T-helper 22 cell (primary cell): ENCODE results near the gene ZACN.

Source experiments
- DNase-seq: peaks from one replicate; pipeline ENCODE4 v3.0.0-alpha.2; 2020; ENCODE audit warnings: low read depth

Gene ZACN

DNA sequence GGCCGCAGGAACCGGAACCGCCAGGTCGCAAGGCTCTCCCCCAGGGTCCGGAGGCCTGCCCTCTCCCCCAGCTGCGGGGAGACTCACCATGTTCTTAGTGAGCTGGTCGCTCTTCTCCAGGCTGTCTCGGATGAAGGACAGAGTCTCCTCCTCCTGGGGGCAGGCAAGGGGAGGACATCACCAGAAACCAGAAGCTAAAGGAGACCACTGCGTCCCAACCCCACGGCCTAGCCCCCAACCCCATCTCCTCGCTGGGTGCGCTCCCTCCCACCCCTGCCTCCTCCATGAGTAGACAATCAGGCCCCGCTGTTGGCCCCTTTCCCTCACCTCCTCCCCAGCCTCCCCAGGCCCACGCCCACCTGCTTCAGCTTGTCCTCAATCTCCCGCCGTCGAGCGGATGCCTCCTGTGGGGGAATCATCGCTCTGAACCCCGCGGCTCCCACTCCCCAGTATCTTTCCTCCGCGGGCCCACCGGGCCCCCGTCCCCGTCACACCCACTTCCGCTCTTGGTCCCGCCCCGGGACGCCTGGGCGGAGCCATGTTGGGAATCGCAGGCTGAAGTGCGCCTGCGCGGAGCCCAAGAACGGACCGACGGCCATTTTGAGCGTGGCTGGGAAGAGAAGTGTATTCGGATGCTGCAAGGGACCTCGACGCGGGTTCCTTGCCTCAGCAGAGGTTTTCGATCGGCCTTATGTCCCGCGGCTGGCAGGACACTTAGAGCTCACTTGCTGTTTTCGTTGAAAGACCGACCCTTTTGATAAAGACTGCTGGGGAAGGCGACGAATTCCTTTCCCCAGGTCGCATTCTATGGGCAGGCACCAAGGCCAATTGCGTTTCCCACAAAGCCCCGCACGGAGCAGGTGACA lies 24.5 kb downstream of the ZACN start, which contains the start of gene EXOC7:
EXOC7 (minus strand) TSS at position 514 of the 866 bp plus-strand sequence; CDS start at position 419, 95 bp downstream.
- DNase-seq, result peak; percentile 83

- no peak for DNase-seq
Observed at GRCh38 chr17:76104140-76104895, 25.3 kb downstream of the ZACN start.

DNA sequence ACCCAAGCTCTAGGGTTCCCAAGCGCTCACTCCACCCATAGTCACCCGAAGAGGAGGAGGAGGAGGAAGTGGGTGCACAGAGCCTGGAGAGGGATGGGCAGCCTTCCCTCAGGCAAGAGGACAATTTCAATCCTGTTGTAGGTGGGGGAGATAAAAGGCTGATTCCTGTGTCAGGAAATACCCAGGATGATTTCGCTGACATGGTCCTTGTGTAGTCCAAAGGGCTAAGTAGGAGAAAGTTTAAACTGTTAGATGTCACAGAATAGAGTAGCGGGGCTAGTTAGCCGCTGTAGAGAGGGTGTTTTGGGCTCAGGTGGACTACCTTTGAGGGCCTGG lies 25.9 kb downstream of the ZACN start:
- DNase-seq, result no peak

DNA sequence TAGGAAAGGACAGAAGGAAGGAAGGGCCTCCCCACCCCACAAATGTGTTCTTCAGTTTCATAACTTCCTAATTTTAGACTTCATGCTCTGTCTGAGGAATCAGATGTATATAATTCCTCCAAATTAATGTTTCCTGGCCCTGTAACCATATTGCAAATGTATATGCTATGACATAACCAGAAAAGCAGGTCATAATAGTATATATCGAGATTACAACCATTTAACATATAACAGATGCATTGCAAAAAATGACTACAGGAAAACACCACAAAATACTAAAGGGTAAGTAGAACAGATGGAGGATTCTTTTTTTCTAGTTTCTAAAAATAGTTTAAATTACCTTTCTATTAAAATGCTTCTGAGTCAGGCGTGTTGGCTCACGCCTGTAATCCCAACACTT lies 27.7 kb downstream of the ZACN start:
- no peak for DNase-seq

DNA sequence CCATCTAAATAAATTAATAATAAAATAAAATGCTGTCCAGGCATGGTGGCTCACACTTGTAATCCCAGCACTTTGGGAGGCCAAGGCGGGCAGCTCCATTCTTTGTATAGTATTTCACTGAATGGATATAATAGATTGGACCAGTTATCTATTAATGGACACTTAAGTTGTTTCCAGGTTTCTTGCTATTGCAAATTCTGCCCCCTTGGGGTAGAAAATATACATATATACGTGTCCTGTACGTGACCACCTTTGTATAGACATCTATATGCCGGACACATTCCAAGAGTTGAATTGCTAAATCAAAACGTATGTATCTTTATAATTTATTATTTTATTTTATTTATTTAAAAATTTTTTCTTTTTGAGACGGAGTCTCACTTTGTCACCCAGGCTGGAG lies 28.5 kb downstream of the ZACN start:
- no peak for DNase-seq

GRCh38 chr17:76111956-76112355 lies 33.0 kb downstream of the ZACN start:
- DNase-seq, result no peak

DNA sequence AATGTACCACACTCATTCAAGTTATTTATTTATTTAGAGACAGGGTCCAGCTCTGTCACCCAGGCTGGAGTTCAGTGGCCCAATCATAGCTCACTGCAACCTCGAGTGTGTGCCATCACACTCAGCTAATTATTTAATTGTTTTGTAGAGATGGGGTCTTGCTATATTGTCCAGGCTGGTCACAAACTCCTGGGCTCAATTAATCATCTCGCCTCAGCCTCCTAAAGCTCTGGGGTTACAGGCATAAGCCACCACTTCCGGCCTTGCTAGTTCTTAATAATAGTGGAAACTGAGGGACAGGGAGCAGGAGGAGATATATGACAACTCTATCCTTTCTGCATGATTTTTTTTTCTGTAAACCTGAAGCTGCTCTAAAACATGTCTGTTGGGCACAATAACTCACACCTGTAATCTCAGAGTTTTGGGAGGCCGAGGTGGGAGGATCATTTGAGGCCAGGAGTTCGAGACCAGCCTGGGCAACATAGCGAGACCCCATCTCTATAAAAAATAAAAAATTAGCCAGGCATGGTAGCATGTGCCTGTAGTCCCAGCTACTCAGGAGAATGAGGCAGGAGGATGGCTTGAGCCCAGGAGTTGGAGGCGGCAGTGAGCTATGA lies 36.3 kb downstream of the ZACN start:
- no peak for DNase-seq

DNA sequence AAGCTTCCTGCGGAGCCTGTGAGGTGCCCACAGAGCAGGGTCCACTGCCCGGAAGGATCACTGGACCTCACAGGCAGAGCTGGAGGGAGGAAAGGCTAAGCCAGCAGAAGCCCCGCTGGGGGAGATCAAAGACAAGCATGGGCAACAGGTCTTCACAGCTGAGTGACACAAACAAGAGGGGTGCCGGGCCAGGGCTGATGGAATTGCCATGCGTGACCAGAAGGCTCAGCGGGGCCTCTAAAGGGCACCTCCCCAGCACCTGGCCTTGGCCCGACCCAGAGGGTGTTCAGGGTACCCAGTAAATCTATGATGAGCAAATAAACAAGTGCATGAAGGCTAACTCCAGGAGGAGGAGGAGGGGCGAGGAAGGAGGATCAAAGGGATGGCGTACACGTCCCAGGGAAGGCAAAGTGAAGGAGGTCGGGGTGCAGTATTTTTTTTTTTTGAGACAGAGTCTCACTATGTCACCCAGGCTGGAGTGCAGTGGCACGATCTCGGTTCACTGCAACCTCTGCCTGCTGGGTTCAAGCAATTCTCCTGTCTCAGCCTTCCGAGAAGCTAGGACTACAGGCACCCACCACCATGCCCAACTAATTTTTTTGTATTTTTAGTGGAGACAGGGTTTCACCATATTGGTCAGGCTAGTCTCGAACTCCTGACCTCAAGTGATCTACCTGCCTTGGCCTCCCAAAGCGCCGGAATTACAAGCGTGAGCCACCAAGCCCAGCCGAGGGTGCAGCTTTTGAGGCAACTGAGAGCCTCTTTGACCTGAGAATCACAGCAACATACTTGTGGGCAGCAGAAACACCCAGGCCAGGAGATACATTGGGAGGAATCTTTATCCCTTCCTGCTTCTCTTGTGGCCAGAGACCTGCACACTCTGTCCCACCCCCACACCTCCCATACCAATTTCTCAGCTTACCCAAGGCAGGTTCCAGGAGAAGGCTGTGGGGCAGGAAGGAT lies 40.7 kb downstream of the ZACN start:
- no peak for DNase-seq

DNA sequence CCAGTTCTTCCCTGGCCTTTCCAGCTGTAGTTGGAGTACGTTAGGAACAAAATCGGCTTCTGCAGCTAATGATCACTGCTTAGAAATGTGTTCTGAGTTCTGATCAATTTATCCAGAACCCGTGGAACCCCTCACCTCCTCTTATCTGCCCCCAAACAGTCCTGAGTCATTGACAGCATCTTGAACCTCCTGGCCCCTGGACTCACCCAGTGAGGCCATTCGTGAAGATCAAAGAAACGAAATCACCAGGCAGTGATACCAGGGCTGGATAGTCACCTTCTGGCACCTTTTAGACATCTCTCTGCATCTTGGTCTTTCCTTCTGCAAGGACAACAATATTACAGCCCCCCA lies 41.7 kb downstream of the ZACN start:
- no peak for DNase-seq

GRCh38 chr17:76121932-76122430 lies 43.0 kb downstream of the ZACN start:
- no peak for DNase-seq

DNA sequence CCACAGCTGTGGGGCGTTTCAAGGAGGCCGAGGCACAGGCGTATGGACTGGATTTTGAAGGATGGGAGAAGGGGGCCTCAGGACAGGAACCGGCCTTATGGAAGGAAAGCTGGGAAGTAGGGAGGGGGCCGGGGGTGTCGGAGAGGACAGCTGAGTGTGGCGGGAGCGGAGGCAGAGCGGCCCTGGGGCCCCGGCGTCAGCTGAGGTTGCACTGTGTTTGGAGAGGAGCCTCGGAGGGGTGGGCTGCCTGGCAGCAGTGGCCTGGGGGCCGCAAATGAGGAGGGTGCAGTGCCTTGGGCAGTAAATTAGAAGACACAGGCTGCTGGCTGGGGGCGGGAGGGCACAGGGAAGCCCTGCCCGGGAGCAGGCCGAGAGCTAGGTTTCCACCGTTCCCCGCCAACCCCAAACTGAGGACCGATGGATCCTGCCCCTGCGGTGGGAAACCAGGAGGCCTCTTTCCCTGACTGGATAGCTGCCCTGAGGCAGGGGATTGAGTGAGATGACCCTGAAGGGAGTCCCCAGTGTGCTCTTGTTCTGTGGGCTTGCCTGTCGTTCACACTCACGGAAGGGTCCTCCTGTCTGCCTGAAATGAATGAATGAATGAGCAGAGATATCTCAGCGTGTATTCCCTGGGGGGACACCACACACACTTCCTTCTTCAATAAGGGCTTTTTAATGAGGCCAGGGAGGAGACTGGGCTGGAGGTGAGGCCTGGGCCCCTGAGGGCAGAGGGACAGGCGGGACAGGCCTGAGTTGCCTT lies 43.6 kb downstream of the ZACN start:
- DNase-seq, result no peak

GRCh38 chr17:76123191-76123499 lies 44.2 kb downstream of the ZACN start:
- DNase-seq, result no peak

DNA sequence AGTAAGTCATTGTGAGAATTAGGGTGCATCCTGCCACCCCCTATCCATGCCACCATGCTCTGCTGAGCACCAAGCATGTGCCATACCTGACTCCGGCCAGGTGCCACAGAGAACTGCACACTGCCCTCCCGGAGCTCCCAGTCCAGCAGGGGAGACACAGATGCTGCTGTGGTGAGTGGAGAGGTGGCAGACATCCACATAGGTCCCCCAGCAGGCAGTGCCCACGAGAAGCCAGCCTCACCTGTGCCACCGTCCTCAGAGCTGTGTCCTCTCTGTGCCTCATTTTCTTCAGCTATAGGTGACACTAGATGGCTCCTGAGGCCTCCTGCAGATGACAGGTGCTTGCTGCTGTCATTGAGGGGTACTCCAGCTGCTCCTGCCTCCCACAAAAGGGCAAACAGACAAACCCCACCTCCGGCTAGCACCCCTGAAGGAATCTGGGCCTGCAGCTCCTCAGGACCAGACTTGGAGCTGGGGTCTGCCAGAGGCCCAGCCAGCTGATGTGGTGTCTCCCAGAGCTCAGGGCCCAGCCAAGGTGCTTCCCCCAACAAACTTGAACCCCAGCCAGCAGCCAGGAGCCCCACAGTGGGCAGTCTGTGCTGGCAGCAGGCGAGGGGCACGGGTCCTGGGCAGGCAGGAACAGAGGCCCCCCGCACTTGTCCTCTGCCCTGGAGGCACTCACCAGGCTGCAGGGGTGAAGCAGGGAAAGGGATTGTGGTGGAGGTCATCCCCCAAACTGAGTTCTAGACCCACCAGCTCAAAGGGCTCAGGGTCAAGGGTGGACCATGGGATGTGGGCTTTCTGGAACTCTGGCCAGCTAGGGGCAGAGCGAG lies 45.0 kb downstream of the ZACN start:
- no peak for DNase-seq

- DNase-seq, result no peak
Observed at GRCh38 chr17:76124582-76125390, 45.8 kb downstream of the ZACN start.

GRCh38 chr17:76125391-76125675 lies 46.4 kb downstream of the ZACN start:
- no peak for DNase-seq

DNA sequence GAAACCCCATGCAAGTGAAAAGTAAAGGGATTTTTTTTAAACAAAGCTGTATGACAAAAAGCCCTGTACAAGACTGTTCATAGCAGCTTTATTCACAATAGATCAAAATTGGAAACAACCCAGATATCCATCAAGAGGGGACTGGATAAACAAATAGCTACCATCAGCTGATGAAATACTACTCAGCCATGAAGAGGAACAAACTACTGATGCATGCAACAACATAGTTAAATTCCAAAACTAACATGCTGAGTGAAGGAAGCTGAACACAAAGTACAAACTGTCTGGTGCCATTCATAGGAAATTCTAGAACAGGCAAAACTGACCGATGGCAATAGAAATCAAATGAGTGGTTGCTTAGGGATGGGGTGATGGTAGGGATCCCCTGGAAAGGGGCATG lies 46.9 kb downstream of the ZACN start:
- DNase-seq, result no peak

GRCh38 chr17:76130473-76130872 lies 51.5 kb downstream of the ZACN start:
- DNase-seq, result no peak

DNA sequence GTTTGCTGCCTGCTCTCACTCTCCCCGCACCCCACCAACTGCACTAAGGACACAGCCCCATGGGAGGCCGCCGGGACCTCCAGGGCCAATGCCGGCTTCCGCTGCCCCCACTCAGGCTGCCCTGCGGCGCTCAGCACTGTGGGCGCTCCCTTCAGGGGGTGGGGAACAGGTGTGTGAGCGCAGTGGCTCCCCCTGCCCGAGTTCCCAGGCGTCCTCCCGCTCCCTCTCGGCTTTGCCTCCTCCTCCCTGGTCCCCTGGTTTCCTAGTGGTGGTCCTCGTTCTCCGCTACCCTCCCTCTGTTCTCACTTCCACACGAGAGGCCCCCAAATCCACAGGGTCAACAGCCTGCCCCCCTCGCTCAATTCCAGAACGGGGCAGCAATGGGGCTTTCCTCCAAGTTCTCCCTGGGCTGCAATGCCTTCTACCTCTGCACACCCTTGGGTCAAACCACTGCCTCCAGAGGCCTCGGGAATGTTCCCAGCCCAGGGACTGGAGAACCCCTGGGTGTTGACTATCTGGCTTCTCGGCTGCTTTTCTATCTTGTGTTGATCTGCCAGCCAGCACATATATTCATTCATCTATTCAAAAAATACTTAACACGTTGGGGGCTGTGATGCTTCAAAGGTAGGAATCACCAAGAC lies 52.2 kb downstream of the ZACN start:
- DNase-seq, result no peak
